ENCODE measurements around the gene TPM1. TPM values are rescaled to one million over a fixed set of nuclear protein-coding genes. Genes with fewer than 3 reads are reported as not detected.

Gene TPM1
- total RNA-seq, 1 experiment from 2014 or later, result 298 TPM

DNA sequence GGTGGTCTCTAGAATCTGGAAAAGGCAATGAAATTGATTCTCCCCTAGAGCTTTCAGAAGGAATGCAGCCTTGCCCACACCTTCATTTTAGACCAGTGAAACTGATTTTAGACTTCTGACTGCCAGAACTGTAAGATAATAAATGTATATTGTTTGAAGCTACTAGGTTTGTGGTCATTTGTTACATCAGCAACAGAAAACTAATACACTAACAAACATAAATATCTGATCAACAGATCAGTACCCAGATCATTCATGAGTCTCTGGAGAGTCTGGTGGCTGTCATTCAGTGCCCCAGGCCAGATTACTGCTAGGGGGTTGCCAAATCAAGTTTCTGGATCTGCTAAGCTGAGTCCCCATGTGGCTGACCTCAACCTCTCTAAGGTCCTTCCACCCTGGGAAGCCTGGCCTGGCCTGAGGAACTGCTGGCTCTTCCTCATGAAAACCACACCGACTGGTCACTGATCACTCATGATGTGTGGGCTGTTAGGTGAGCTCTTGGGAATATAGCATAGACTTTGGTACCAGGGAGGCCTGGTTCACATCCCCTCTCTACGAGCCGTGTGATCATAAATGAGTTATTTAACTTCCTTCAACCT, 68.0 kb downstream of the TPM1 start:
- in situ Hi-C loops (cut with HindIII; ENCODE audit: low pct_unique_long_range_greater_than_20kb, low sequenced_read_pairs), result no loop called here
- Histone ChIP-seq H3K4me1 (ENCODE audit: control insufficient read depth, insufficient read depth, low read length) (peaks cover 4% of the 10 kb centered on the region; the same call in 1 of the 2 replicates), H3K9me3 (ENCODE audit: control insufficient read depth, insufficient read depth, low read depth, low read length) (no peaks in the 10 kb centered on the region), H3K36me3 (ENCODE audit: control insufficient read depth, insufficient read depth, low read length) (no peaks in the 10 kb centered on the region), H3K27me3 (ENCODE audit: control insufficient read depth, insufficient read depth, low read length) (no peaks in the 10 kb centered on the region), H3K4me3 (ENCODE audit: low read depth in 2 of 2, low read length in 2 of 2) (no peak overlapping the region), H3K27ac (ENCODE audit: low read length) (peak overlapping the region; percentile 20; the same call in 1 of the 2 replicates)
- BruUV-seq (replicated peaks), result no TSS peak
- no peak for DNase-seq (ENCODE audit: low read depth, low spot score)
- ATAC-seq, result no peak
- intact Hi-C loops (cut with micrococcal nuclease; ENCODE audit: unreplicated experiment), result no loop called here
- TF ChIP-seq SIN3A (IDR thresholded peaks at IDR 0.05; ENCODE audit: borderline replicate concordance, insufficient read depth, low read depth, low read length) (no peak), POLR2AphosphoS5 (IDR thresholded peaks at IDR 0.05; ENCODE audit: low read depth, low read length) (no peak), TCF7L2 (IDR thresholded peaks at IDR 0.05; ENCODE audit: low read depth, low read length) (no peak)
- TF ChIP-seq, protein P1, sequence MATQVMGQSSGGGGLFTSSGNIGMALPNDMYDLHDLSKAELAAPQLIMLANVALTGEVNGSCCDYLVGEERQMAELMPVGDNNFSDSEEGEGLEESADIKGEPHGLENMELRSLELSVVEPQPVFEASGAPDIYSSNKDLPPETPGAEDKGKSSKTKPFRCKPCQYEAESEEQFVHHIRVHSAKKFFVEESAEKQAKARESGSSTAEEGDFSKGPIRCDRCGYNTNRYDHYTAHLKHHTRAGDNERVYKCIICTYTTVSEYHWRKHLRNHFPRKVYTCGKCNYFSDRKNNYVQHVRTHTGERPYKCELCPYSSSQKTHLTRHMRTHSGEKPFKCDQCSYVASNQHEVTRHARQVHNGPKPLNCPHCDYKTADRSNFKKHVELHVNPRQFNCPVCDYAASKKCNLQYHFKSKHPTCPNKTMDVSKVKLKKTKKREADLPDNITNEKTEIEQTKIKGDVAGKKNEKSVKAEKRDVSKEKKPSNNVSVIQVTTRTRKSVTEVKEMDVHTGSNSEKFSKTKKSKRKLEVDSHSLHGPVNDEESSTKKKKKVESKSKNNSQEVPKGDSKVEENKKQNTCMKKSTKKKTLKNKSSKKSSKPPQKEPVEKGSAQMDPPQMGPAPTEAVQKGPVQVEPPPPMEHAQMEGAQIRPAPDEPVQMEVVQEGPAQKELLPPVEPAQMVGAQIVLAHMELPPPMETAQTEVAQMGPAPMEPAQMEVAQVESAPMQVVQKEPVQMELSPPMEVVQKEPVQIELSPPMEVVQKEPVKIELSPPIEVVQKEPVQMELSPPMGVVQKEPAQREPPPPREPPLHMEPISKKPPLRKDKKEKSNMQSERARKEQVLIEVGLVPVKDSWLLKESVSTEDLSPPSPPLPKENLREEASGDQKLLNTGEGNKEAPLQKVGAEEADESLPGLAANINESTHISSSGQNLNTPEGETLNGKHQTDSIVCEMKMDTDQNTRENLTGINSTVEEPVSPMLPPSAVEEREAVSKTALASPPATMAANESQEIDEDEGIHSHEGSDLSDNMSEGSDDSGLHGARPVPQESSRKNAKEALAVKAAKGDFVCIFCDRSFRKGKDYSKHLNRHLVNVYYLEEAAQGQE (IDR thresholded peaks at IDR 0.05; ENCODE audit: insufficient read depth in 1 of 2, low read depth in 2 of 2, low read length in 1 of 2), result no peak
- TF ChIP-seq, protein P2, sequence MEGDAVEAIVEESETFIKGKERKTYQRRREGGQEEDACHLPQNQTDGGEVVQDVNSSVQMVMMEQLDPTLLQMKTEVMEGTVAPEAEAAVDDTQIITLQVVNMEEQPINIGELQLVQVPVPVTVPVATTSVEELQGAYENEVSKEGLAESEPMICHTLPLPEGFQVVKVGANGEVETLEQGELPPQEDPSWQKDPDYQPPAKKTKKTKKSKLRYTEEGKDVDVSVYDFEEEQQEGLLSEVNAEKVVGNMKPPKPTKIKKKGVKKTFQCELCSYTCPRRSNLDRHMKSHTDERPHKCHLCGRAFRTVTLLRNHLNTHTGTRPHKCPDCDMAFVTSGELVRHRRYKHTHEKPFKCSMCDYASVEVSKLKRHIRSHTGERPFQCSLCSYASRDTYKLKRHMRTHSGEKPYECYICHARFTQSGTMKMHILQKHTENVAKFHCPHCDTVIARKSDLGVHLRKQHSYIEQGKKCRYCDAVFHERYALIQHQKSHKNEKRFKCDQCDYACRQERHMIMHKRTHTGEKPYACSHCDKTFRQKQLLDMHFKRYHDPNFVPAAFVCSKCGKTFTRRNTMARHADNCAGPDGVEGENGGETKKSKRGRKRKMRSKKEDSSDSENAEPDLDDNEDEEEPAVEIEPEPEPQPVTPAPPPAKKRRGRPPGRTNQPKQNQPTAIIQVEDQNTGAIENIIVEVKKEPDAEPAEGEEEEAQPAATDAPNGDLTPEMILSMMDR (IDR thresholded peaks at IDR 0.05), result no peak
- ChIA-PET CTCF (no interaction called here), POLR2A (no interaction called here)

DNA sequence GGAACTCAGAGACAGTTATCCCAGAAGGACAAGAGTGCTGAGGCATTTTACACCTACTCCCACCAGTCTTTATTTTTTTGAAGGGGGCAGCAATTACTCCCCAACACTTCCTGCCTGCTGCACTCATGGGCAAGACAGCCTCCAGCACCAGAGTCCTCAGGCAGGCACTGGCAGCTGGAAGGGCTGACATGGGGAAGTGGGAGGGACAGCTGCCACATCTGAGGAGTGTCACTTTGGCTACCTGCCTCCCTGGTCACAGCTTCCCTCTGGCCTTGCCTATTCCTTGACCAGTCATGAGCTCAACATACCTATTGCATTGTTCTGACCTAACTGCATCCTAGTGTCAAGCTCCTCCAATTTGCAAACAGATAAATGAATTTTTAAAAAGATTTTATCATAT, 68.9 kb downstream of the TPM1 start:
- TF ChIP-seq, protein P1 (IDR thresholded peaks at IDR 0.05; ENCODE audit: insufficient read depth in 1 of 2, low read depth in 2 of 2, low read length in 1 of 2), result no peak
- TF ChIP-seq, protein P2 (IDR thresholded peaks at IDR 0.05), result no peak
- TF ChIP-seq POLR2AphosphoS5 (IDR thresholded peaks at IDR 0.05; ENCODE audit: low read depth, low read length) (no peak), TCF7L2 (IDR thresholded peaks at IDR 0.05; ENCODE audit: low read depth, low read length) (no peak), SIN3A (IDR thresholded peaks at IDR 0.05; ENCODE audit: borderline replicate concordance, insufficient read depth, low read depth, low read length) (no peak)
- intact Hi-C loops (cut with micrococcal nuclease; ENCODE audit: unreplicated experiment), result no loop called here
- peaks cover 4% of the 10 kb centered on the region; the same call in 1 of the 2 replicates for H3K4me1 ChIP-seq (ENCODE audit: control insufficient read depth, insufficient read depth, low read length)
- no peak overlapping the region for H3K4me3 ChIP-seq (ENCODE audit: low read depth in 2 of 2, low read length in 2 of 2)
- H3K27me3 ChIP-seq (ENCODE audit: control insufficient read depth, insufficient read depth, low read length), result no peaks in the 10 kb centered on the region
- peak overlapping the region; percentile 20; the same call in 1 of the 2 replicates for H3K27ac ChIP-seq (ENCODE audit: low read length)
- BruUV-seq (replicated peaks), result no TSS peak
- H3K36me3 ChIP-seq (ENCODE audit: control insufficient read depth, insufficient read depth, low read length), result no peaks in the 10 kb centered on the region
- no peak for ATAC-seq
- no peak for DNase-seq (ENCODE audit: low read depth, low spot score)
- CTCF ChIA-PET, result no interaction called here
- no peaks in the 10 kb centered on the region for H3K9me3 ChIP-seq (ENCODE audit: control insufficient read depth, insufficient read depth, low read depth, low read length)
- in situ Hi-C loops (cut with HindIII; ENCODE audit: low pct_unique_long_range_greater_than_20kb, low sequenced_read_pairs), result no loop called here
- POLR2A ChIA-PET, result interaction anchor here (0.6 kb wide), 1 partner anchor 149 kb away, joined by 7 read pairs; no protein-coding TSS in a partner anchor

All from Panc1 (cell line).